HepG2 (cell line): ENCODE measurements around the gene TNFRSF1B. TPM values are rescaled to one million over a fixed set of nuclear protein-coding genes. Genes with fewer than 3 reads are reported as not detected.

ENCODE experiments used
- BRCA1 ChIP-seq: sonication (generic); formaldehyde crosslinking; IDR thresholded peaks from 2 replicates; pipeline ENCODE4 v1.4.0; 2020; ENCODE audit warnings: missing genetic modification reagents
- ERF ChIP-seq: IDR thresholded peaks from 2 replicates; pipeline ENCODE4 v1.6.1; 2018; ENCODE audit warnings: missing biosample characterization, missing genetic modification reagents
- HMGXB3 ChIP-seq: sonication (generic); formaldehyde crosslinking; IDR thresholded peaks from 2 replicates; pipeline ENCODE4 v1.4.0; 2020; ENCODE audit warnings: missing genetic modification reagents, borderline replicate concordance
- IRF1 ChIP-seq: sonication (generic); formaldehyde crosslinking; IDR thresholded peaks from 2 replicates; pipeline ENCODE4 v1.4.0; 2020; ENCODE audit warnings: low read depth, mild to moderate bottlenecking, missing genetic modification reagents
- KAT7 ChIP-seq: IDR thresholded peaks from 2 replicates; pipeline ENCODE4 v1.6.1; 2018; ENCODE audit warnings: borderline replicate concordance, missing compliant biosample characterization
- MATR3 ChIP-seq: sonication (generic); formaldehyde crosslinking; IDR thresholded peaks from 2 replicates; pipeline ENCODE4 v1.4.0; 2020; ENCODE audit warnings: missing genetic modification reagents
- MAX ChIP-seq: IDR thresholded peaks from 2 replicates; pipeline ENCODE4 v1.6.1; 2012; ENCODE audit warnings: inconsistent platforms
- NCOA2 ChIP-seq: sonication (generic); formaldehyde crosslinking; IDR thresholded peaks from 2 replicates; pipeline ENCODE4 v1.8.0; 2022; ENCODE audit warnings: inconsistent platforms
- STAG1 ChIP-seq: sonication (generic); formaldehyde crosslinking; IDR thresholded peaks from 2 replicates; pipeline ENCODE4 v1.4.0; 2020; ENCODE audit warnings: missing genetic modification reagents
- TSC22D2 ChIP-seq: sonication (generic); formaldehyde crosslinking; IDR thresholded peaks from 2 replicates; pipeline ENCODE4 v1.5.1; 2020; ENCODE audit warnings: missing genetic modification reagents, mild to moderate bottlenecking, borderline replicate concordance
- U2AF1 ChIP-seq: fragments of 200-400 bp; formaldehyde crosslinking; optimal IDR thresholded peaks from 2 replicates; pipeline ENCODE3; 2017; ENCODE audit warnings: mild to moderate bottlenecking, low read depth, low read length
- ZMYM3 ChIP-seq: sonication (generic); formaldehyde crosslinking; IDR thresholded peaks from 2 replicates; pipeline ENCODE4 v1.5.1; 2020; ENCODE audit warnings: mild to moderate bottlenecking, missing genetic modification reagents
- ZNF136 ChIP-seq: sonication (generic); formaldehyde crosslinking; IDR thresholded peaks from 2 replicates; pipeline ENCODE4 v1.8.1; 2022; ENCODE audit warnings: low read depth, mild to moderate bottlenecking, moderate library complexity, missing genetic modification reagents
- ZNF142 ChIP-seq: sonication (generic); formaldehyde crosslinking; IDR thresholded peaks from 2 replicates; pipeline ENCODE4 v1.4.0; 2020; ENCODE audit warnings: missing genetic modification reagents
- ZNF446 ChIP-seq: sonication (generic); formaldehyde crosslinking; IDR thresholded peaks from 2 replicates; pipeline ENCODE4 v1.5.0; 2020; ENCODE audit warnings: mild to moderate bottlenecking, missing genetic modification reagents
- ZNF572 ChIP-seq: sonication (generic); formaldehyde crosslinking; IDR thresholded peaks from 2 replicates; pipeline ENCODE4 v1.5.1; 2020; ENCODE audit warnings: mild to moderate bottlenecking, missing genetic modification reagents
- ZNF784 ChIP-seq: sonication (generic); formaldehyde crosslinking; IDR thresholded peaks from 2 replicates; pipeline ENCODE4 v1.5.1; 2020; ENCODE audit warnings: missing genetic modification reagents, mild to moderate bottlenecking, borderline replicate concordance
- ZSCAN30 ChIP-seq: sonication (generic); formaldehyde crosslinking; IDR thresholded peaks from 2 replicates; pipeline ENCODE4 v1.5.0; 2020; ENCODE audit warnings: mild to moderate bottlenecking, missing genetic modification reagents
- polyA plus RNA-seq, 8 experiments: library from polyadenylated mRNA; depleted of rRNA in 3 of 8; stranded (reverse) in 7 of 8; unstranded in 1 of 8; fragments of >200 nt; fragmentation: Illumina TruSeq in 4 of 8; extraction: Trizol in 4 of 8; gene quantifications; 2 replicates each; pipeline versions ENCODE4 v1.2.1 to v1.2.3, GENCODE V29; 2011 to 2016; ENCODE audit warnings: low read depth in 4 of 8, missing spikeins in 1 of 8, mixed read lengths in 1 of 8; ENCODE audit not compliant: insufficient read depth in 1 of 8
- total RNA-seq, 5 experiments: library from RNA; depleted of rRNA; stranded (reverse); fragments of >200 nt; fragmentation: Illumina TruSeq; extraction: Trizol; gene quantifications; 2 replicates each; pipeline ENCODE4 v1.2.3, GENCODE V29; 2016; ENCODE audit warnings: low read depth in 1 of 5

Gene TNFRSF1B
- total and polyA plus RNA-seq, 2 of the 13 experiments (the other 11 are each of a cell fraction or from before 2014, with no cell fraction given), result 0.04 to 0.11 TPM

- TF ChIP-seq ZNF136 (CRISPR knock-in tag) (no peak), ERF (0 out of 2 replicates have a peak, but pooled peaks have one; percentile 20), ZSCAN30 (CRISPR knock-in tag) (no peak), KAT7 (CRISPR knock-in tag) (no peak), ZMYM3 (CRISPR knock-in tag) (no peak), IRF1 (no peak), ZNF446 (CRISPR knock-in tag) (no peak), ZNF572 (CRISPR knock-in tag) (0 out of 2 replicates have a peak, but pooled peaks have one; percentile 28), MATR3 (CRISPR knock-in tag) (no peak), HMGXB3 (CRISPR knock-in tag) (no peak), U2AF1 (no peak), BRCA1 (no peak), TSC22D2 (CRISPR knock-in tag) (no peak), NCOA2 (CRISPR knock-in tag) (no peak), ZNF142 (CRISPR knock-in tag) (no peak), STAG1 (CRISPR knock-in tag) (peak; percentile 99), MAX (no peak), ZNF784 (CRISPR knock-in tag) (no peak)
Measured at GRCh38 chr1:12208764-12209494, 42.1 kb downstream of the TNFRSF1B start (continued).
